DND-41 (cell line): ENCODE measurements around the gene TDG.

Source experiments
- ATAC-seq: fragments of 200-7000 bp; cut with Tn5 transposase; 3 replicates; pipeline ENCODE4 v1.9.1; 2021; ENCODE audit warnings: low read depth; ENCODE audit not compliant: insufficient read depth
- DNase-seq: peaks from one replicate; pipeline ENCODE4 v3.0.0-alpha.2; 2020
- H2AFZ ChIP-seq: 2 replicates; pipeline ENCODE4 v1.6.0; 2012; ENCODE audit warnings: low read depth, low read length
- H3K27ac ChIP-seq: 2 replicates; pipeline ENCODE4 v1.5.1; 2012; ENCODE audit warnings: low read length, inconsistent platforms
- H3K27me3 ChIP-seq: fragments of 200-600 bp; sonication (generic); 2 replicates; pipeline ENCODE4 v1.6.0; 2012; ENCODE audit warnings: low read length, mild to moderate bottlenecking, inconsistent platforms; ENCODE audit not compliant: insufficient read depth, poor library complexity
- H3K36me3 ChIP-seq: 2 replicates; pipeline ENCODE4 v1.5.1; 2012; ENCODE audit warnings: low read length, inconsistent platforms; ENCODE audit not compliant: insufficient read depth
- H3K4me1 ChIP-seq: 2 replicates; pipeline ENCODE4 v1.5.1; 2012; ENCODE audit warnings: mild to moderate bottlenecking, low read length; ENCODE audit not compliant: insufficient read depth
- H3K4me2 ChIP-seq: 2 replicates; pipeline ENCODE4 v1.6.0; 2012; ENCODE audit warnings: mild to moderate bottlenecking, moderate library complexity, low read length, inconsistent platforms; ENCODE audit not compliant: insufficient read depth
- H3K4me3 ChIP-seq, 2 experiments: fragments of 200-600 bp in 1 of 2; shearing (Covaris generic) in 1 of 2; 2 replicates each; pipeline ENCODE4 v1.5.1; 2012 to 2016; ENCODE audit warnings: inconsistent platforms in 2 of 2, low read length in 2 of 2, mild to moderate bottlenecking in 2 of 2, low read depth in 1 of 2, moderate library complexity in 1 of 2
- H3K79me2 ChIP-seq: 2 replicates; pipeline ENCODE4 v1.6.0; 2012; ENCODE audit warnings: low read length, inconsistent platforms; ENCODE audit not compliant: insufficient read depth
- H3K9ac ChIP-seq: 2 replicates; pipeline ENCODE4 v1.6.0; 2012; ENCODE audit warnings: low read depth, mild to moderate bottlenecking, inconsistent platforms, low read length, moderate library complexity
- H3K9me3 ChIP-seq: 2 replicates; pipeline ENCODE4 v1.5.1; 2012; ENCODE audit warnings: low read length, moderate library complexity, mild to moderate bottlenecking, inconsistent platforms; ENCODE audit not compliant: insufficient read depth, severe bottlenecking
- H4K20me1 ChIP-seq: 2 replicates; pipeline ENCODE4 v1.6.0; 2012; ENCODE audit warnings: low read length; ENCODE audit not compliant: insufficient read depth
- CTCF ChIP-seq: IDR thresholded peaks from 2 replicates; pipeline ENCODE4 v1.5.1; 2012; ENCODE audit warnings: borderline replicate concordance, low read length, moderate library complexity, mild to moderate bottlenecking; ENCODE audit not compliant: poor library complexity, severe bottlenecking; ENCODE audit errors: extremely low read depth
- EZH2 ChIP-seq: IDR thresholded peaks from 3 replicates; pipeline ENCODE4 v1.6.1; 2012; ENCODE audit warnings: borderline replicate concordance, low read depth, mild to moderate bottlenecking, moderate library complexity, low read length, inconsistent platforms; ENCODE audit not compliant: severe bottlenecking

The TDG gene

DNA sequence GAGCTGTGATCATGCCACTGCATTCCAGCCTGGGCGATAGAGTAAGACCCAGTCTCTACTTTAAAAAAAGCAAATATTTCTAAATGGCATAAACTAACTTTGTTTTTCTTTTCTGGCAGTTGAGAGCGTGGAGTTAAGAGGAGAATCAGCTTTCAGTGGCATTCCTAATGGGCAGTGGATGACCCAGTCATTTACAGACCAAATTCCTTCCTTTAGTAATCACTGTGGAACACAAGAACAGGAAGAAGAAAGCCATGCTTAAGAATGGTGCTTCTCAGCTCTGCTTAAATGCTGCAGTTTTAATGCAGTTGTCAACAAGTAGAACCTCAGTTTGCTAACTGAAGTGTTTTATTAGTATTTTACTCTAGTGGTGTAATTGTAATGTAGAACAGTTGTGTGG lies 21.2 kb downstream of the TDG start:
- Histone ChIP-seq H3K4me3 (no peak overlapping the region), H3K27ac (no peak overlapping the region), H4K20me1 (no peaks in the 10 kb centered on the region), H3K36me3 (peaks cover 68% of the 10 kb centered on the region), H3K79me2 (no peaks in the 10 kb centered on the region), H3K9ac (no peak overlapping the region), H3K4me2 (no peak overlapping the region), H3K27me3 (no peaks in the 10 kb centered on the region), H3K9me3 (no peaks in the 10 kb centered on the region), H3K4me1 (no peaks in the 10 kb centered on the region), H2AFZ (no peak overlapping the region)
- TF ChIP-seq EZH2 (no peak), CTCF (no peak)
- no peak for ATAC-seq
- no peak for DNase-seq

DNA sequence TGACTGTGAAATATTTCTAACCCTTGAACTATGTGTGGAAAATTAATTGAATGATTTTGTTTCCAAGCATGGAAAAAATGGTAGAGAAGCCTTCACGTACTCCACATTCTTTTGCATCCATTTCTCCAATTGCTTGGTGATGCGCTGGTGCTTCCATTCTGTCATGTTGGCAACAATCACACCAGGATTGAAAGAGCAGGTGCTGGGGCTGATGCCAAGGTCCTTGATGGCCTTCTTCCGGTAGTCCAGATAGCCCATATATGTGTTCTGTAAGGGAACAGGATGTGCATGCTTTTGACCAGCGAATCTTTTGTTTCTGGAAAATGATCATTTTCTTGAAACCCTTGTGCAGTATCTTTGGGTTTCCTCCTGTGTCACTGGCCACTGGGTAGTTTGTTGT lies 28.6 kb downstream of the TDG start:
- DNase-seq = no peak
- no peak overlapping the region for H2AFZ ChIP-seq
- H3K36me3 ChIP-seq = peaks cover 8% of the 10 kb centered on the region; the same call in 1 of the 2 replicates
- no peaks in the 10 kb centered on the region for H3K9me3 ChIP-seq
- H3K4me1 ChIP-seq = no peaks in the 10 kb centered on the region
- no peak overlapping the region for H3K9ac ChIP-seq
- H3K27me3 ChIP-seq = peaks cover 3% of the 10 kb centered on the region
- H4K20me1 ChIP-seq = no peaks in the 10 kb centered on the region
- no peak for ATAC-seq
- no peak for TF ChIP-seq EZH2
- TF ChIP-seq CTCF = no peak
- no peak overlapping the region for H3K27ac ChIP-seq
- H3K4me3 ChIP-seq = no peak overlapping the region
- no peaks in the 10 kb centered on the region for H3K79me2 ChIP-seq
- no peak overlapping the region for H3K4me2 ChIP-seq

GRCh38 chr12:103996595-103996994 lies 30.9 kb downstream of the TDG start:
- H3K27ac ChIP-seq = no peak overlapping the region
- no peaks in the 10 kb centered on the region for H3K36me3 ChIP-seq
- H3K27me3 ChIP-seq = peaks cover 13% of the 10 kb centered on the region
- no peak overlapping the region for H3K4me2 ChIP-seq
- H4K20me1 ChIP-seq = no peaks in the 10 kb centered on the region
- no peaks in the 10 kb centered on the region for H3K79me2 ChIP-seq
- H3K4me3 ChIP-seq = no peak overlapping the region
- H3K9me3 ChIP-seq = no peaks in the 10 kb centered on the region
- TF ChIP-seq CTCF (no peak), EZH2 (no peak)
- ATAC-seq (no peak), DNase-seq (no peak)
- H2AFZ ChIP-seq = no peak overlapping the region
- H3K9ac ChIP-seq = no peak overlapping the region
- no peaks in the 10 kb centered on the region for H3K4me1 ChIP-seq
